ENCODE measurements around the gene AP1B1.

Gene AP1B1

GRCh38 chr22:29291215-29291614 is 97.2 kb downstream of the AP1B1 start:
- Mint-ChIP-seq H3K4me1 (ENCODE audit: low read depth) (peaks cover 10% of the 10 kb centered on the region), H3K4me3 (no peak overlapping the region), H3K9me3 (no peaks in the 10 kb centered on the region), H3K36me3 (ENCODE audit: low read depth) (peaks cover 100% of the 10 kb centered on the region), H3K27me3 (no peaks in the 10 kb centered on the region), H3K27ac (no peak overlapping the region)
- intact Hi-C loops (cut with micrococcal nuclease), result no loop called here

- intact Hi-C loops (cut with micrococcal nuclease), result no loop called here
- Mint-ChIP-seq H3K36me3 (ENCODE audit: low read depth) (peaks cover 100% of the 10 kb centered on the region), H3K4me1 (ENCODE audit: low read depth) (peaks cover 10% of the 10 kb centered on the region), H3K27ac (no peak overlapping the region), H3K9me3 (no peaks in the 10 kb centered on the region), H3K27me3 (no peaks in the 10 kb centered on the region), H3K4me3 (no peak overlapping the region)
Observed at GRCh38 chr22:29290061-29290460, 98.3 kb downstream of the AP1B1 start.

GRCh38 chr22:29288837-29289236 is 99.5 kb downstream of the AP1B1 start:
- Mint-ChIP-seq H3K36me3 (ENCODE audit: low read depth) (peaks cover 100% of the 10 kb centered on the region), H3K27me3 (no peaks in the 10 kb centered on the region), H3K4me3 (no peak overlapping the region), H3K27ac (no peak overlapping the region), H3K4me1 (ENCODE audit: low read depth) (peaks cover 10% of the 10 kb centered on the region), H3K9me3 (no peaks in the 10 kb centered on the region)
- intact Hi-C loops (cut with micrococcal nuclease), result no loop called here

- Mint-ChIP-seq H3K4me1 (ENCODE audit: low read depth) (peaks cover 10% of the 10 kb centered on the region), H3K36me3 (ENCODE audit: low read depth) (peaks cover 100% of the 10 kb centered on the region), H3K27me3 (no peaks in the 10 kb centered on the region), H3K27ac (no peak overlapping the region), H3K4me3 (no peak overlapping the region), H3K9me3 (no peaks in the 10 kb centered on the region)
- intact Hi-C loops (cut with micrococcal nuclease), result no loop called here
Observed at GRCh38 chr22:29284196-29284595, 104.2 kb downstream of the AP1B1 start.

- Mint-ChIP-seq H3K27me3 (no peaks in the 10 kb centered on the region), H3K27ac (no peak overlapping the region), H3K4me1 (ENCODE audit: low read depth) (peaks cover 38% of the 10 kb centered on the region), H3K9me3 (no peaks in the 10 kb centered on the region), H3K4me3 (no peak overlapping the region), H3K36me3 (ENCODE audit: low read depth) (peaks cover 100% of the 10 kb centered on the region)
- intact Hi-C loops (cut with micrococcal nuclease), result no loop called here
Observed at GRCh38 chr22:29277927-29278326, 110.4 kb downstream of the AP1B1 start.

Data from dendritic cell treated with granulocyte-macrophage colony-stimulating factor and Interleukin-4, amounts not matched to agents 40 ng/mL and 50 ng/mL, for 4 days (primary cell).